ENCODE data around the gene CHKB.

Gene CHKB

GRCh38 chr22:50582493-50583293 is at the start of gene CHKB:
Gene CHKB (minus strand): TSS chr22:50582849. CDS start chr22:50582781, 68 bp downstream.
- no peak for TF ChIP-seq ZNF274 (IDR thresholded peaks at IDR 0.05; ENCODE audit: low read depth, low read length)
- H3K4me3 ChIP-seq (ENCODE audit: low read length), result peak within 1 kb of the TSS; percentile 85

GRCh38 chr22:50630376-50630775 is 47.7 kb upstream of the CHKB start:
- H3K4me3 ChIP-seq (ENCODE audit: low read length), result no peak overlapping the region
- no peak for TF ChIP-seq ZNF274 (IDR thresholded peaks at IDR 0.05; ENCODE audit: low read depth, low read length)

GRCh38 chr22:50628543-50629134 is 46.0 kb upstream of the CHKB start:
- TF ChIP-seq ZNF274 (IDR thresholded peaks at IDR 0.05; ENCODE audit: low read depth, low read length), result no peak
- H3K4me3 ChIP-seq (ENCODE audit: low read length), result peak overlapping the region; percentile 78

GRCh38 chr22:50627642-50628542 is 45.2 kb upstream of the CHKB start, which contains the start of gene ARSA:
Gene ARSA (minus strand): TSS chr22:50628152. CDS start chr22:50627779, 373 bp downstream.
- peak within 1 kb of the TSS; percentile 83 for H3K4me3 ChIP-seq (ENCODE audit: low read length)
- no peak for TF ChIP-seq ZNF274 (IDR thresholded peaks at IDR 0.05; ENCODE audit: low read depth, low read length)

GRCh38 chr22:50626850-50627641 is 44.4 kb upstream of the CHKB start:
- H3K4me3 ChIP-seq (ENCODE audit: low read length), result peak overlapping the region; percentile 83
- TF ChIP-seq ZNF274 (IDR thresholded peaks at IDR 0.05; ENCODE audit: low read depth, low read length), result no peak

- TF ChIP-seq ZNF274 (IDR thresholded peaks at IDR 0.05; ENCODE audit: low read depth, low read length), result no peak
- H3K4me3 ChIP-seq (ENCODE audit: low read length), result no peak overlapping the region
These were observed 43.7 kb upstream of the CHKB start for GRCh38 chr22:50626314-50626849.

GRCh38 chr22:50625568-50626313 is 43.1 kb upstream of the CHKB start:
- no peak overlapping the region for H3K4me3 ChIP-seq (ENCODE audit: low read length)

GRCh38 chr22:50625131-50625567 is 42.5 kb upstream of the CHKB start:
- no peak for TF ChIP-seq ZNF274 (IDR thresholded peaks at IDR 0.05; ENCODE audit: low read depth, low read length)

More at GRCh38 chr22:50625568-50626313, 43.1 kb upstream of the CHKB start:
- no peak for TF ChIP-seq ZNF274 (IDR thresholded peaks at IDR 0.05; ENCODE audit: low read depth, low read length)

GRCh38 chr22:50624347-50625130 is 41.9 kb upstream of the CHKB start:
- no peak for TF ChIP-seq ZNF274 (IDR thresholded peaks at IDR 0.05; ENCODE audit: low read depth, low read length)
- no peak overlapping the region for H3K4me3 ChIP-seq (ENCODE audit: low read length)

More at GRCh38 chr22:50625131-50625567, 42.5 kb upstream of the CHKB start:
- H3K4me3 ChIP-seq (ENCODE audit: low read length), result no peak overlapping the region

GRCh38 chr22:50622723-50623327 is 40.2 kb upstream of the CHKB start:
- no peak for TF ChIP-seq ZNF274 (IDR thresholded peaks at IDR 0.05; ENCODE audit: low read depth, low read length)
- H3K4me3 ChIP-seq (ENCODE audit: low read length), result no peak overlapping the region

GRCh38 chr22:50621948-50622722 is 39.5 kb upstream of the CHKB start:
- TF ChIP-seq ZNF274 (IDR thresholded peaks at IDR 0.05; ENCODE audit: low read depth, low read length), result no peak
- peak overlapping the region; percentile 55; the same call in 1 of the 2 replicates for H3K4me3 ChIP-seq (ENCODE audit: low read length)
